ENCODE results near the gene ZNF319.

Gene ZNF319

GRCh38 chr16:57999971-58000705 lies at the start of gene ZNF319:
Gene ZNF319, minus strand, starts transcription at chr16:58000672. Its CDS starts 2,407 bp downstream, at chr16:57998265.
- no peak for DNase-seq

GRCh38 chr16:58049232-58050185 lies 49.0 kb upstream of the ZNF319 start:
- DNase-seq: no peak

- no peak for DNase-seq
These were observed 48.2 kb upstream of the ZNF319 start for GRCh38 chr16:58048494-58049231.

- no peak for DNase-seq
These were observed 47.3 kb upstream of the ZNF319 start for GRCh38 chr16:58047557-58048348.

- DNase-seq: no peak
These were observed 46.5 kb upstream of the ZNF319 start for GRCh38 chr16:58046936-58047335.

GRCh38 chr16:58046054-58046881 lies 45.8 kb upstream of the ZNF319 start:
- no peak for DNase-seq

GRCh38 chr16:58045096-58045495 lies 44.6 kb upstream of the ZNF319 start:
- no peak for DNase-seq

- DNase-seq: no peak
These were observed 44.0 kb upstream of the ZNF319 start for GRCh38 chr16:58044266-58045019.

- no peak for DNase-seq
These were observed 43.2 kb upstream of the ZNF319 start for GRCh38 chr16:58043571-58044155.

- DNase-seq: no peak
These were observed 42.5 kb upstream of the ZNF319 start for GRCh38 chr16:58042886-58043515.

GRCh38 chr16:58042001-58042885 lies 41.8 kb upstream of the ZNF319 start:
- DNase-seq: no peak

GRCh38 chr16:58041628-58041955 lies 41.1 kb upstream of the ZNF319 start:
- no peak for DNase-seq

- no peak for DNase-seq
These were observed 40.6 kb upstream of the ZNF319 start for GRCh38 chr16:58040945-58041627.

- DNase-seq: no peak
These were observed 40.0 kb upstream of the ZNF319 start for GRCh38 chr16:58040496-58040846.

- no peak for DNase-seq
These were observed 39.5 kb upstream of the ZNF319 start for GRCh38 chr16:58039829-58040495.

- DNase-seq: no peak
These were observed 37.8 kb upstream of the ZNF319 start for GRCh38 chr16:58038219-58038641.

GRCh38 chr16:58037365-58038057 lies 37.0 kb upstream of the ZNF319 start:
- DNase-seq: no peak

Data from HCEC 1CT (cell line).